NCI-H187 treated with DMSO at 0.1 percent for 48 hours (cell line): ENCODE data around the gene DLG1.

Experiments used
- DNase-seq: peaks from one replicate; lab custom pipeline; 2025; lab: John Stamatoyannopoulos, UW

The DLG1 gene

GRCh38 chr3:197171481-197172067, 126.8 kb downstream of the DLG1 start:
- no peak for DNase-seq

- no peak for DNase-seq
These were observed 129.4 kb downstream of the DLG1 start for GRCh38 chr3:197169028-197169427.

GRCh38 chr3:197168606-197169005, 129.8 kb downstream of the DLG1 start:
- no peak for DNase-seq

- no peak for DNase-seq
These were observed 130.3 kb downstream of the DLG1 start for GRCh38 chr3:197168063-197168462.

GRCh38 chr3:197167549-197167948, 130.9 kb downstream of the DLG1 start:
- no peak for DNase-seq

GRCh38 chr3:197165890-197166289, 132.5 kb downstream of the DLG1 start:
- DNase-seq: no peak

- DNase-seq: no peak
These were observed 143.4 kb downstream of the DLG1 start for GRCh38 chr3:197155046-197155445.

GRCh38 chr3:197151580-197151979, 146.8 kb downstream of the DLG1 start:
- no peak for DNase-seq

- DNase-seq: no peak
These were observed 148.9 kb downstream of the DLG1 start for GRCh38 chr3:197149528-197149927.

- no peak for DNase-seq
These were observed 154.2 kb downstream of the DLG1 start for GRCh38 chr3:197144188-197144587.

GRCh38 chr3:197139586-197139985, 158.8 kb downstream of the DLG1 start:
- DNase-seq: no peak

GRCh38 chr3:197137751-197138150, 160.7 kb downstream of the DLG1 start:
- no peak for DNase-seq

- no peak for DNase-seq
These were observed 161.7 kb downstream of the DLG1 start for GRCh38 chr3:197136744-197137143.

GRCh38 chr3:197135212-197135611, 163.2 kb downstream of the DLG1 start:
- no peak for DNase-seq

GRCh38 chr3:197132916-197133530, 165.4 kb downstream of the DLG1 start:
- no peak for DNase-seq

- DNase-seq: no peak
These were observed 172.8 kb downstream of the DLG1 start for GRCh38 chr3:197125636-197126035.

- DNase-seq: no peak
These were observed 173.7 kb downstream of the DLG1 start for GRCh38 chr3:197124713-197125112.

- no peak for DNase-seq
These were observed 176.0 kb downstream of the DLG1 start for GRCh38 chr3:197122394-197122793.

- DNase-seq: no peak
These were observed 181.3 kb downstream of the DLG1 start for GRCh38 chr3:197117114-197117513.

- no peak for DNase-seq
These were observed 184.4 kb downstream of the DLG1 start for GRCh38 chr3:197114007-197114406.

- no peak for DNase-seq
These were observed 186.7 kb downstream of the DLG1 start for GRCh38 chr3:197111685-197112084.

GRCh38 chr3:197105786-197106185, 192.6 kb downstream of the DLG1 start:
- no peak for DNase-seq

- DNase-seq: no peak
These were observed 193.7 kb downstream of the DLG1 start for GRCh38 chr3:197104738-197105137.

GRCh38 chr3:197103766-197104165, 194.6 kb downstream of the DLG1 start:
- no peak for DNase-seq
